AG09309 (cell line): ENCODE data around the gene RNASEH1.
A peak's percentile ranks its signal among the peaks of the same experiment; 100 is the strongest.

Experiments used
- DNase-seq: peaks from one replicate; pipeline ENCODE4 v3.0.0-alpha.2; 2010; ENCODE audit warnings: low read depth
- H3K4me3 ChIP-seq: 2 replicates; pipeline ENCODE4 v1.5.1; 2011; ENCODE audit warnings: mild to moderate bottlenecking, low read depth, low read length, moderate library complexity; ENCODE audit not compliant: control insufficient read depth
- CTCF ChIP-seq: IDR thresholded peaks from 2 replicates; pipeline ENCODE4 v1.5.1; 2011; ENCODE audit warnings: mild to moderate bottlenecking, low read depth, low read length, inconsistent platforms; ENCODE audit not compliant: insufficient read depth, control insufficient read depth; ENCODE audit errors: missing control alignments

The RNASEH1 gene

GRCh38 chr2:3545788-3546478 lies 12.2 kb downstream of the RNASEH1 start:
- no peak for TF ChIP-seq CTCF
- DNase-seq = no peak

GRCh38 chr2:3543023-3543683 lies 15.0 kb downstream of the RNASEH1 start:
- no peak overlapping the region for H3K4me3 ChIP-seq
- no peak for DNase-seq
- no peak for TF ChIP-seq CTCF

More at GRCh38 chr2:3545788-3546478, 12.2 kb downstream of the RNASEH1 start:
- no peak overlapping the region for H3K4me3 ChIP-seq

- no peak overlapping the region for H3K4me3 ChIP-seq
- DNase-seq = no peak
- no peak for TF ChIP-seq CTCF
These were observed 16.0 kb downstream of the RNASEH1 start for GRCh38 chr2:3542107-3542506.

GRCh38 chr2:3539836-3540235 lies 18.3 kb downstream of the RNASEH1 start:
- H3K4me3 ChIP-seq = no peak overlapping the region
- TF ChIP-seq CTCF = no peak
- DNase-seq = no peak

GRCh38 chr2:3536682-3537632 lies 21.2 kb downstream of the RNASEH1 start:
- peak overlapping the region; percentile 48 for H3K4me3 ChIP-seq
- TF ChIP-seq CTCF = peak; percentile 54
- no peak for DNase-seq

GRCh38 chr2:3535794-3536681 lies 22.1 kb downstream of the RNASEH1 start:
- no peak for TF ChIP-seq CTCF
- DNase-seq = peak; percentile 72
- H3K4me3 ChIP-seq = peak overlapping the region; percentile 48
